Endothelial cell (in vitro differentiated cells): ENCODE results near the gene CD47. TPM values are rescaled to one million over a fixed set of nuclear protein-coding genes. Genes with fewer than 3 reads are reported as not detected.

Experiments
- DNase-seq: peaks from one replicate; pipeline ENCODE4 v3.0.0; 2021; ENCODE audit warnings: low spot score
- H3K27ac Mint-ChIP-seq: one replicate; pipeline ENCODE4 v1.8.0; 2021; ENCODE audit warnings: mixed read lengths, inconsistent platforms; ENCODE audit not compliant: unreplicated experiment
- H3K27me3 Mint-ChIP-seq: one replicate; pipeline ENCODE4 v1.8.0; 2021; ENCODE audit warnings: mild to moderate bottlenecking, moderate library complexity, mixed read lengths, inconsistent platforms; ENCODE audit not compliant: unreplicated experiment
- H3K36me3 Mint-ChIP-seq: one replicate; pipeline ENCODE4 v1.8.0; 2021; ENCODE audit warnings: mild to moderate bottlenecking, low read depth, mixed read lengths, inconsistent platforms; ENCODE audit not compliant: unreplicated experiment
- H3K4me1 Mint-ChIP-seq: one replicate; pipeline ENCODE4 v1.8.0; 2021; ENCODE audit warnings: mild to moderate bottlenecking, mixed read lengths, inconsistent platforms; ENCODE audit not compliant: unreplicated experiment
- H3K4me3 Mint-ChIP-seq: one replicate; pipeline ENCODE4 v1.8.0; 2021; ENCODE audit warnings: mild to moderate bottlenecking, mixed read lengths, inconsistent platforms; ENCODE audit not compliant: unreplicated experiment
- H3K9me3 Mint-ChIP-seq: one replicate; pipeline ENCODE4 v1.8.0; 2021; ENCODE audit warnings: mixed read lengths, inconsistent platforms; ENCODE audit not compliant: unreplicated experiment
- total RNA-seq: library from RNA; stranded (reverse); fragmentation: NEBNext Ultra II Directional; extraction: Animal tissue kit (Norgen Biotek cat#: 25700); gene quantifications from one replicate; pipeline ENCODE4 v1.2.1, GENCODE V29; 2021; ENCODE audit not compliant: unreplicated experiment
- TF ChIP-seq, protein P1 (sequence below): fragments of 200-600 bp; sonication (generic); IDR thresholded peaks from one replicate; pipeline ENCODE4 v1.5.0; 2021; ENCODE audit warnings: antibody characterized with exemption; ENCODE audit not compliant: unreplicated experiment

Gene CD47
- total RNA-seq, 1 donor from 2014 or later: 89.6 TPM

DNA sequence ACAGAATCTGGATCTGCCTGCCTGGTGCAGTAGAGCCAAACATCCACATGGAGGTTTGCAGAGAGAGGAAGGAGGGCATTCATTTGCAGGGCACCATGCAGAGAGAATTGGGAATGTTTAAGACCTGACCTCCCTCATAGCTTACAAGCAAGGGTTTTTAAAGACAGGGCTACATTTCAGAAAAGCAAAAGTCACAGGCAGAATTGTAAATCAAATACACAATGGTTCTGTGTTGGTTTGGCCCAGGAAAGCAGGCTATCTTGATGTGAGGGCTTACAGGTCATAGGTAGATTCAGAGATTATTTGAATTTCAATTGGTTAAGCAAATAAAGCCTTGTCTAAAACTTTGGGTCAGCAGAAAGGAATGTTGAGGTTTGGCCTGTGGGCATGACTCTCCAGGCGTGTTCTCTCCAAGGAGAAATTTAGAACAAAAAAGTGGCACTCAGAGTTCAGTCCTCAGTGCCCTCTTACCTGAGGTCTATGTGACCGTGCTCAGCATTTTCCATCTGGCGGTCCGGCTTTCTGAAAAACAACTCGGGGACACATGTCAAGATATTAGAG is 91.5 kb downstream of the CD47 start:
- DNase-seq: no peak

DNA sequence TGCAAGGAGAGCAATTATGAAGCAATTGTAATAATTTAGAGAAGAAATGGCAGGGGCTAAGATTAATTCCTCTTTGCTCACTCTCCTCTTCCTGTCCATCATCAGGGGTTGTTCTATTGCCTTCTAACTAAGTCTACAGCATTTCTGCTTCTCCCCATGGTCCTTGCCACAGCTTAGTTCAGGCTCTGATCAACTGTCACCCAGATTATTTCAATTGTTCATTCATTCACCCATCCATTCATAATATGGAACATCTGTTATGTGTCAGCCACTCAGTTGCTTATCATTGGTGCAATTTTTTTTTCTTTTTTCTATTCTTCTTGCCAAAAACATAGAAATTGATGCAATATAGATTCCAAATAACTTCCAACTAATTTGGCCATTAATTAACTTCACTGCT is 93.2 kb downstream of the CD47 start:
- no peak overlapping the region for H3K4me3 Mint-ChIP-seq
- TF ChIP-seq, protein P1, sequence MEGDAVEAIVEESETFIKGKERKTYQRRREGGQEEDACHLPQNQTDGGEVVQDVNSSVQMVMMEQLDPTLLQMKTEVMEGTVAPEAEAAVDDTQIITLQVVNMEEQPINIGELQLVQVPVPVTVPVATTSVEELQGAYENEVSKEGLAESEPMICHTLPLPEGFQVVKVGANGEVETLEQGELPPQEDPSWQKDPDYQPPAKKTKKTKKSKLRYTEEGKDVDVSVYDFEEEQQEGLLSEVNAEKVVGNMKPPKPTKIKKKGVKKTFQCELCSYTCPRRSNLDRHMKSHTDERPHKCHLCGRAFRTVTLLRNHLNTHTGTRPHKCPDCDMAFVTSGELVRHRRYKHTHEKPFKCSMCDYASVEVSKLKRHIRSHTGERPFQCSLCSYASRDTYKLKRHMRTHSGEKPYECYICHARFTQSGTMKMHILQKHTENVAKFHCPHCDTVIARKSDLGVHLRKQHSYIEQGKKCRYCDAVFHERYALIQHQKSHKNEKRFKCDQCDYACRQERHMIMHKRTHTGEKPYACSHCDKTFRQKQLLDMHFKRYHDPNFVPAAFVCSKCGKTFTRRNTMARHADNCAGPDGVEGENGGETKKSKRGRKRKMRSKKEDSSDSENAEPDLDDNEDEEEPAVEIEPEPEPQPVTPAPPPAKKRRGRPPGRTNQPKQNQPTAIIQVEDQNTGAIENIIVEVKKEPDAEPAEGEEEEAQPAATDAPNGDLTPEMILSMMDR: no peak
- H3K27ac Mint-ChIP-seq: no peak overlapping the region
- DNase-seq: no peak
- no peaks in the 10 kb centered on the region for H3K27me3 Mint-ChIP-seq
- no peaks in the 10 kb centered on the region for H3K4me1 Mint-ChIP-seq
- H3K36me3 Mint-ChIP-seq: no peaks in the 10 kb centered on the region
- no peaks in the 10 kb centered on the region for H3K9me3 Mint-ChIP-seq

More for the DNA sequence above, 91.5 kb downstream of the CD47 start:
- Mint-ChIP-seq H3K27ac (no peak overlapping the region), H3K36me3 (no peaks in the 10 kb centered on the region), H3K9me3 (no peaks in the 10 kb centered on the region), H3K4me3 (no peak overlapping the region), H3K27me3 (no peaks in the 10 kb centered on the region), H3K4me1 (peaks cover 3% of the 10 kb centered on the region)
- TF ChIP-seq, protein P1: no peak

DNA sequence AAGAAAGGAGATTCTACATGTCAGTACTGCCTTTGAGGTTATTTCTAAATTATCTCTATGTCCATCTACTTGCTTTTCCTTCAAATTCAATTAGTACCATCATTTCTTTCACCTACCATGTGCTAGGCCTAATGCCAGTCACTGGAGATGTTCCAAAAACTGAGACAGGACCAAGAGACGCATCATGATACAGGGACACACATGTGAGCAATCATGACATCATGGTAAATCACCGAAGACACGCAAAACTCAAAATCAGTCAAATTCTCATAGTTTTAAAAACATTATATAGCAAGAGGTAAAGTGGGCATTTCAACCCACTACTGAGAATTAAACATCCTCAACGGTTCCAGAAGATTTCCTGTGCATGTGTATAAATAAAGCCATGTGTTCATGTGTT is 95.0 kb downstream of the CD47 start:
- DNase-seq: no peak
- Mint-ChIP-seq H3K4me1 (no peaks in the 10 kb centered on the region), H3K4me3 (no peak overlapping the region), H3K36me3 (no peaks in the 10 kb centered on the region), H3K27ac (no peak overlapping the region), H3K9me3 (no peaks in the 10 kb centered on the region), H3K27me3 (no peaks in the 10 kb centered on the region)
- TF ChIP-seq, protein P1: no peak

DNA sequence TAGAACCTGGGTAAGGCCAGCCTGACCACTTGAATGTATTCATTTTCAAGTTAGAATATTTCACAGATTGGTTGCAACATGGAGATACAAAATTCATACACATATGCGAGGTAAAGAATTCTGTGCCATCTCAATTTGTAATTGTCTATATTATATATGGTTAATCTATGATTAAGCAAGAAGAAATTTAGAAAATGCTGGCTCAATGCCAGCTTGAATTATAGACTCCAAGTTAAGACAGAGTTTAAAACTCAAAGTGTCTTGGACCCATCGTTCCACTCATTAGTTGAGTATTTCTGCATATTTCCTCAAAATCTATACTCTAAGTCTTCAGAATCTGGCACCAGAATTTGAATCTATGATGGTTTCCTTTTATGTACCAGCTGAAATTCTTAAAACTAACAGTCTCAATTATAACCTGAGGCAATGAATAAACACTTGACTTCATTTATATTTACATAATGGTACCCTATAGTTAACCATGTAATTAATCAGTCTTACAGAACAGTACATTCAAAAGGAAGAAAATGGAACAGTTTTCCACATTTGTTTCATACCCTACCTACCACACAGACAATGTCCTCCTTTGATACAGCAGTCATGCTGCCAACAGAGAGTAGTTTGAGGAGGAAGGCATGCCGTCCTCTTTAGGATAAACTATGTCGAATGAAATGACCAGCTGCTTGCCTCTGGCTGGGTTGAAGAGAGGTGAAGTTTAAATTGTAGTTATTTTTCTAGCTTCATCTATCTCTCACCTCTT is 95.7 kb downstream of the CD47 start:
- no peaks in the 10 kb centered on the region for H3K36me3 Mint-ChIP-seq
- H3K9me3 Mint-ChIP-seq: no peaks in the 10 kb centered on the region
- TF ChIP-seq, protein P1: no peak
- no peak overlapping the region for H3K4me3 Mint-ChIP-seq
- no peak for DNase-seq
- H3K27ac Mint-ChIP-seq: no peak overlapping the region
- H3K4me1 Mint-ChIP-seq: no peaks in the 10 kb centered on the region
- H3K27me3 Mint-ChIP-seq: no peaks in the 10 kb centered on the region

DNA sequence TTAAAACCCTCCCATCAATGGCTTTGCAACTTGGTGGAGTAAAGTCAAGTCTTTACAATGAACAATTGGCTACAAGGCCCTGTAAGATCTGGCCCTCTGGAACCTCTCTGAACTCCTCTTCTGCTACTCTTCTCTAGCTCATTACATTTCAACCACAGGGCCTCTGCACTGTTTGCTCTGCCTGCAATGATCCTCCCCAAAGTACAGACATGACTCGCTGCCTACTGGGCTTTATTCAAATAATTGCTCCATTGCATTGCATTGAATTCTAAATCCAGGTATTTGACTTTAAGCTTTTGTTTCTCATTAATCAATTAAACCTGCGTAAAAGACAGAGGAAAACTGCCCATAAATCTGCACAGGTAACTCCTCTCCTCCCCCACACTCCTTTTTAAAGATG is 96.7 kb downstream of the CD47 start:
- TF ChIP-seq, protein P1: no peak
- H3K36me3 Mint-ChIP-seq: no peaks in the 10 kb centered on the region
- H3K4me1 Mint-ChIP-seq: no peaks in the 10 kb centered on the region
- H3K27me3 Mint-ChIP-seq: no peaks in the 10 kb centered on the region
- no peak for DNase-seq
- no peak overlapping the region for H3K27ac Mint-ChIP-seq
- no peaks in the 10 kb centered on the region for H3K9me3 Mint-ChIP-seq
- no peak overlapping the region for H3K4me3 Mint-ChIP-seq
